GM21619 (cell line): ENCODE data around the gene CTU1.
"Not testable (repeated sequence)": the region's sequence is repeated elsewhere in the genome, so short reads cannot be mapped to it uniquely, and the experiment has no call there.

Experiments
- ATAC-seq: cut with Tn5 transposase; IDR thresholded peaks from one replicate; pipeline ENCODE4 v1.9.1; 2021; ENCODE audit not compliant: unreplicated experiment

CTU1 gene

DNA sequence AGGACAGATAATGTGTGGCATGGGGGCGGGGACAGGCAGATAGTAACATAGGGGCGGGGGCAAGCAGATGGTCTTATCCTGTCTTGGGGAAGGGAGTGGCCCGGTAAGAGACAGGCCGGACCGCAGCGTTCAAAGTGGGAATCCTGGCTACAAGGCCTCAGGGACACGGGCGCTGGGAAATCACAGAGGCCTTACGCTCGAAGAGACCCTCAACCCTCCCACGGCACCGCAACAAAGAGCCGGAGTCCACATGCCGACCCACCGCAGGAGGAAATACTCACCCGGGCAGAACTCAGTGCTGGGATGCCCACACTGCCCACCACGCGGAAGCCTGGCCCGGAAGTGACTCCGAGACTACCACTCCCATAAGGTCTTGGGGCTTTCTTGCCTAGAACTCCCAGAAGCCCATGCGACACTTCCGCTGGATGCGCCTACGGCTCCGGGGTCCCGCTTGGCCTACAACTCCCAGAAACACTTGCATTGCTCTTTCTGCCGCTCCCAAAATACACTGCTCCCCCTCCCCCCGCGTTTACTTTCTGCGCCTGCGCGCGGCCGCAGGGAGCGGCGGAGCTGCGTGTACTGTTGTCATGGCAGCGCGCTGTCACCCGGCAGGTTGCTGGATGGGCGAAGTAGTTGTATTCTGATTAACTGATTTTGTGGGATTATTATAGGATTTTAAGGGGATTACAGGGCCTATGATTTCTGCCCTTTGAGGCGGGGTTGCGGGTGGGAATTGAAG is at the start of gene CTU1:
Gene CTU1, minus strand, starts transcription at position 344 of the 739 bp plus-strand sequence. CDS start 3,840 bp downstream, outside the sequence.
- peak; percentile 93 for ATAC-seq

DNA sequence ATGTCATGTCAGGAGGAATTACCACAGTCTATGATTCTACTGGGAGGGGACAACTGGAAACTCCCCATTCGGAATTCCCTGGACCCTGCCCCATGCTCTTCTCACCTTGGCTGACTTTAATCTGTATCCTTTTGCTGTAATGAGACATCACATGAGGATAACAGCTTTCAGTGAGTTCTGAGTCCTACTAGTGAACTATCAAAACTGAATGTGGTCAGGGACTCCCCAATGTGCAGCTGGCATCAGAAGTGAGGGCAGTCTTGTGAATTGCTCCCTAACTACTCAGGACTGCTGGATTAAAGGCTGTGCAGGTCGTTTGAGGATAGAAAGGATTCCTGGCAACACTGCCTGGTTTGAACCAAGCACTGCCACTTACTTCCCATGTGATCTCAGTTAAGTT is 49.1 kb upstream of the CTU1 start:
- no peak for ATAC-seq

DNA sequence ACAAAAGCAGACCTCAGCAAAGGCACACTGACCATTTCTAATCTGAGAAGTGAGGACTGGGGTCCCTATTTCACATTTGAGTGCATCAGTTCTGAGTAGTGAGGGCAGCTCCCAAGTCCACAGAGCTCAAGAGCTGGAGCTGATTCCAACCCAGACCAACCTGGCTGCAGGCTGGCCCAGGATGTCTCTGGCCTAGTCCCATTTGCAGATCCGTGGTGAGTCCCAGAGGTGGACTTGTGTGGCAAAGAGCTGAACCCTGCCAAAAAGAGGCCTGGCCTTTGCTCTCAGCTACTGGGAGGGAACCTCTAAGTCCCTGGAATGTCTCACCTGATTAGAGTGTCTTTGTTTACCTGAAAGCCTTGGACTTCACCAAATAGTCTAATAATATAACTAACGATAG is 48.5 kb upstream of the CTU1 start:
- ATAC-seq = no peak

DNA sequence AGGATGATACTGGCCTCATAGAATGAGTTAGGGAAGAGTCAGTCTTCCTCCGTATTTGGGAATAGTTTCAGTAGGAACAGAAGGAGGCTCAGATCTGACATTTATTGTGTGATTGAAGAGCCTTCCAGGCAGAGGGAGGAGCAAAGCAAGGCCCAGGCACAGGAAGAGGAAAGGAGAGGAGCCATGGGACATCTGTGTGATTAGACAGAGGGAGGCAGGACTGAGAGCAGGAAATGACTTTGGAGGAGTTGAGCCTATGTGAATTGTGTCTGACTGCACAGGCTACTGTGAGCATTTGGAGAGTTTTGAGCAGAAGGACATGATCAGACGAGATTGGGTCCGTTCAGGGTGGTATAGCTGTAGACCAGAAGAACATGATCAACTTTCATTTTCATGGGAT is 42.4 kb upstream of the CTU1 start:
- ATAC-seq = no peak

GRCh38 chr19:51148580-51148979 is 40.4 kb upstream of the CTU1 start:
- no peak for ATAC-seq

DNA sequence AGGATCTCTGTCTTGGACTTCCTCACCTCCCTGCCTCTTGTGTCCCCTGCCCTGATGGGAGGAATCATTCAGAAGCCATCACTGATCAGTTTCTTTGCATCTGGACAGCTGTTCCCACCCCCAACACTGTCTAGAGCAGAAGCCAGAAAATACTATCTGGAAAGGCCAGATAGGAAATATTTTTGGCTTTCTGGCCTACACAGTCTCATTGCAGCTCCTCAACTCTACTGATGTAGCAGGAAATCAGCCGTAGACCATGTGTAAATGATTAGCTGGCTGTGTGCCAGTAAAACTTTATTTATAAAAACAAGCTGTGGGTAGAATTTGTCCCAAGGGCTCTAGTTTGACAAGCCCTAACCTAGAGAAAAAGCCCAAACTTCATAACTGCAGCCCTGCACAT is 39.5 kb upstream of the CTU1 start:
- ATAC-seq = no peak

DNA sequence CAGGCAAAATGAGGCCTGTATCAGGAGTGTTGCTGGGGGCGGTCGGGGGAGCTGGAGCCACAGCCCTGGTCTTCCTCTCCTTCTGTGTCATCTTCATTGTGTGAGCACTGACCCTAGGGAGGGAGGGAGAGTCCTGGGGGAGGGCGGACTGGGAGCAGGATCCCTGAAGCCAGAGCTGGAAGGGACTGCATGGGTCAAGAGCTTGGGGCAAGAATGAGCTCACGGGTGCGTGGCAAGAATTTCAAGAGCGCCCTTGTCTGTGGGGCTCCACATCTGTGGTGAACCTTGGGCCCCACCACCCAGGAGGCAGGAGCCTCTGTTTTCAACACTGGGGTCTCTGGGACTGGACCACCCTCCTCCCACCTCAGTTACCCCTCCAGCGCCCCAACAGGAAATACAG is 38.5 kb upstream of the CTU1 start:
- ATAC-seq = no peak

GRCh38 chr19:51145916-51146493 is 37.8 kb upstream of the CTU1 start:
- ATAC-seq = no peak

GRCh38 chr19:51144482-51145045 is 36.4 kb upstream of the CTU1 start:
- no peak for ATAC-seq

- ATAC-seq = no peak
Measured at GRCh38 chr19:51143486-51143885, 35.3 kb upstream of the CTU1 start.

DNA sequence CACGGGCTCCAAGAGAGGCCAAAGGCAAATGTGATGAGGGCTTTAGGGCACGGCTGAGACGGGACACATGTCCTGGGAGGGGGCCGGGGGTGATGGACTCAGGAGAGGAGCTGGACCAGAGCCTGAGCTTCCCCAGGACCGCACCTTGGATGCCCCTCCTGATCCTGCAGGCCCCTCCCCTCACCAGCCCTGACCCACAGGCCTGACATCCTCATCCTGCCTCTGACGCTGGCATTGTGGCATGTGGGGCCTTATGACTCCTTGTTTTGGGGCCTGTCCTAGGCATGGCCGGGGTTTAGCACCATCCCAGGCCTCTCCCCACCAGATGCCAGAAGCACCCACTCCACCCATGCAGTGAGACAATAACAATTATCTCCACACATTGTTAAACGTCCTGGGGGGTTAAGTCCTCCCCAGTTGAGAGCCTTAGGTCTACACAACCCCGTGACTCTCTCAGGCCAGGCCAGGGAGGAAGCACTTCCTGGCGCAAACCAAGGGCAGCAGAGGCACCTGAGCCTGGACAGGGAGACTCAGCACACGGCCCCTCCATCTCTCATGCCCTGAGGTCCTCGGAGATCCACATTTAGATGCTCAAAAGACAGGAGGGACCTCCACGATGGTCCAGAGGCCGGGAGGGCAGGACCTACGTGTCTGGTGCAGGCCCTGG is 34.7 kb upstream of the CTU1 start:
- ATAC-seq = not testable (repeated sequence)

- ATAC-seq = no peak
Measured at GRCh38 chr19:51142119-51142518, 33.9 kb upstream of the CTU1 start, which contains the start of gene SIGLEC7. Gene SIGLEC7 (plus strand): TSS chr19:51142301. CDS start chr19:51142370, 69 bp downstream.

GRCh38 chr19:51141181-51141580 is 33.0 kb upstream of the CTU1 start:
- no peak for ATAC-seq

DNA sequence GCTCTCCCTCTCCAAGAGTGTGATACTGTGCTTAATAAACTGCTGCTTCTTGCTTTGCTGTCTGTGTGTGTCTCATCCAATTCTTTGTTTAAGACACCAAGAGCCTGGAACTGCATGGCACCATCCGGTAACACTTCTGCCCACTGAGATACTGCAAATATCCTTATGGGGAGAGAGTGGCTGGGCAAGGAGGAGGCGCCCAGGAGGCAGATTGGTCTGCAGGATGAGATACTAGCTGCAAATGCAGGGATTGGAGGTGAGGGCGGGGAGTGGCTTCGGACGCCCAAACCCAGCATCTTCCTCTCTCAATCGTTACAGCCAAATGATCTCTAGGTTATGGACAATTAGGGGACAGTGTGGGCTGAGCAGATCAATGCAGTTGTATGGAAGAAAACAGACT is 32.2 kb upstream of the CTU1 start:
- no peak for ATAC-seq

DNA sequence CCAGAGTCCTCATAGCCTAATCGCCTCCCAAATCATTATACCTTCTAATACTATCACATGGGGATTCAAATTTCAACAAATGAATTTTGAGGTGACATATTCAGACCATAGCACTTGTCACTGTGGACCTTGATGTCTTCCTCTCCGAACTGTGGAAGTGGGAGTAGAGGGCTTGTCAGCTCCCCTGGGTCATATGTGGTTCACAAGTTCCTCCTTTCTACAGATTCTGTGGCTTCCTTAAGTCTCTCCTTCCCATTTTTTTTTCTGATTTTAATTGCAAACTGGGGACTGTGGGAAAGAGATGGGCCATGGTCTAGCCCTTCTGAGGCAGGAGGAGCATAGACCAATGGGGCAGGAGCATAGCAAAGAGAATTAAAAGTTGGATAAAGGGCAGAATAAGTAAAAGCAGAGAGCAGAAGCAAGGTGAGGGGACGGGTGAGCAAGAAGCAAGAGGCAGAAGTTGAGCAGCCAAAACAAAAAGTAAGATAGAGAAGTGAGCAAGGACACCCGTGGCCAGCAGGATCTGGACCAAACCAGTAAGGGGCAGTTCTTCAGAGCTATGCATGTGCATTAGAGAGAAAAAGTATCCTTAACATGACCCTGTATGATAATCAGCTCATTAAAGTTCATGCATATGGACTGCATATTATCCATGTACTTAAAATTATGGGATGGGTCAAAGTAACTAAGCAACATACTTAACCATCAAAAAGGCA is 31.2 kb upstream of the CTU1 start:
- ATAC-seq = no peak

GRCh38 chr19:51138549-51138979 is 30.4 kb upstream of the CTU1 start:
- no peak for ATAC-seq

- ATAC-seq = no peak
Measured at GRCh38 chr19:51137792-51138425, 29.7 kb upstream of the CTU1 start.

DNA sequence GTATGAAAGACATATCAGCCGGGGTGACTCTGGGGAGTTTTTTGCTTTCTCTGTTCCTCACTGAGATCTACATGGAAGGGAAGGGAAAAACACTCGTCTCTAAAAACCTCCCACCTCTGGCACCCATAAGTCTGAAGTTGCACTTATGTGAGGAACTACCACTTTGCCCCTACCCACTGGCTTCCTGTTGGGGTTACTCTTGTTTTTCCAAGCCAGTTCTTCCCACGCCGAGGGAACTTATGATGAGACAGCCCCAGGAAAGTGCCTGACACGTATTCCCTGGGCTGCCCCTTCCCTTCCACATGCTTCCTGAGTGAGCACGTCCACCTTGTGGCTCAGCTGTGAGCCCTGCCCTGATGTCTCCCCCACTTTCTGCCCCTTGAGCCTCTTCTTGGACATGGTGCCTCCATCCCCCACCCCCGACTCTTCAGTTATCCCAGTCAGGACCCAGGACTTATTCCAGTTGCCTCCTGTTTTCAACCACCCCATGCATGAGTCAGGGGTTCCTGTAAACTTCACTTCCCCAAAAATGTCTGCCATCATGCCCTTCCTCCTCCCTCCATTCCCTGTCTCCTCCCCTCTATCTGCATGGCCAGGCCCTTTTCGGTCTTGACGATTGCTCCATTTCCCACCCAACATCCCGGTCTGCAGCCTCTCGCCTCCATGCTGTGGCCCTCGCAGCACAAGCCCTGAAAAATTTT is 28.8 kb upstream of the CTU1 start:
- no peak for ATAC-seq

- ATAC-seq = no peak
Measured at GRCh38 chr19:51135986-51136762, 28.0 kb upstream of the CTU1 start.
